HT-29 (cell line): Measurements from ENCODE around the gene QDPR. TPM values are rescaled to one million over a fixed set of nuclear protein-coding genes. Genes with fewer than 3 reads are reported as not detected.

Source experiments
- DNase-seq: peaks from one replicate; pipeline ENCODE4 v3.0.0-alpha.2; 2015; ENCODE audit warnings: low spot score
- total RNA-seq: library from RNA; depleted of rRNA; stranded (reverse); fragments of >200 nt; shearing (Covaris generic); gene quantifications from 2 replicates; pipeline ENCODE4 v1.2.3, GENCODE V29; 2014

The QDPR gene
- total RNA-seq, 1 experiment from 2014 or later = 8.8 TPM

- DNase-seq = no peak
Measured at GRCh38 chr4:17528551-17529165, 16.8 kb upstream of the QDPR start.

GRCh38 chr4:17526695-17527477, 15.0 kb upstream of the QDPR start:
- DNase-seq = no peak

GRCh38 chr4:17523662-17524061, 11.8 kb upstream of the QDPR start:
- DNase-seq = no peak

- DNase-seq = no peak
Measured at GRCh38 chr4:17521595-17521994, 9.7 kb upstream of the QDPR start.

DNA sequence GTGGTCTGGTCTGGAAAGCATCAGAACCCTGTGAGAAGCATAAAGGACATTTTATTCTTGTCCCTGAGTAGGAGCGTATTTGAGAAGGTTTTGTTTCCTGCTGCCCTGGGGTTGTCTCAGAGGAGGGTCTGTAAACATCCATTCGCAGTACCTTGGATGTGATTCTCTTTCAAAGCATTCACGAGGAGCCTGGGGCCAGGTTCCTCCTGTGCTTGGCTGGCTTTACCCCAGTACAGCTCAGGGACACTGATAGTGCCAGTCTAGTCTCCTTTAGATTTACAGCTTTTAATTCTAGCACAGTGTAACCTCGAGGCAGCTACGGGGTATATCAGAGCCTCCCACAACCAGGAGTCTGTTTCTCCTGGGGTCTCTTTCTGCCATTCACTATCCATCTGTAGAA, 5.8 kb upstream of the QDPR start:
- DNase-seq = no peak

GRCh38 chr4:17516980-17517379, 5.1 kb upstream of the QDPR start:
- DNase-seq = no peak

DNA sequence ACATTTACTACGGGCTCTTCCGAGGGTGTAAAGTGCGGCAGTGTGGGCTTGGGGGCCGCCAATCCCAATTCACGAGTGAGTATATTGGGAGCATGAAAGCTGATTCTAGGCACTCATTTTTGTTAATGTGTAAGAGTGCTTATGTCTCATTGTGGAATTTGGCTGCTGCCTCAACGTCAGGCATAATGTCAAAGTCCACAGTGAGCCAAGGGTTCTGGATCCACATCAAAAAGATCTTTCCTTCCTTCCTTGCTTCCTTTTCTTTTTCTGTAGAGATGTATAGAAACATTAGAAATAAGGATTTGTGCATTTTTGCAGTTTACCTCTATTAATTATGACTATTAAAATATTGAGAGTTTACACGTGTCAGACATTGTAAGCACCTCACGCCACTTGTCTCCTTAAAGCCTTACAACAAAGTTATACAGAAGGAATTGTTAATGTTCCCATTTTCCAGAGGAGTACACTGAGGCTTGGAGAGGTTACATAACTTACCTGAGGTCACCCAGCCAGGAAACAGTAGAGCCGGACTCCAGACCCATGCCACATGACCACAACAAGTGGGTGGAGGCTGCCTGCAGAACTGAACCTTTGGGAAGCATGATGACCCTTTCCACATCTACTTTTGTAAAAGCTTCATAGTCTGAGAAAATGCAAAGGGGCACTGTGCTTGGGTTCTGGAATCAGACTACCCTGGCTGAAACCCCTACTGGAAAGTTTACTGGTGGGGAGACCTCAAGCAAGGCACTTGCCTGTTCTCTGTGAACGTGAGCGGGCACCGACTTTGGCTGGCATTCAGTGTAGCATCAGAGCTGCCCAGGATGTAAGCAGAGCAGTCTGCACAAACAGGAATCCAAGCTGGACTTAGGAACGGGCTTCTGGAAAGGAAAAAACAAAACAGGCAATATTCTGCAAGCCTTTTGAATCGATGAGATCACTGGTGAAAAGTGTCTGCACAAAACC, 3.8 kb upstream of the QDPR start:
- DNase-seq = no peak

DNA sequence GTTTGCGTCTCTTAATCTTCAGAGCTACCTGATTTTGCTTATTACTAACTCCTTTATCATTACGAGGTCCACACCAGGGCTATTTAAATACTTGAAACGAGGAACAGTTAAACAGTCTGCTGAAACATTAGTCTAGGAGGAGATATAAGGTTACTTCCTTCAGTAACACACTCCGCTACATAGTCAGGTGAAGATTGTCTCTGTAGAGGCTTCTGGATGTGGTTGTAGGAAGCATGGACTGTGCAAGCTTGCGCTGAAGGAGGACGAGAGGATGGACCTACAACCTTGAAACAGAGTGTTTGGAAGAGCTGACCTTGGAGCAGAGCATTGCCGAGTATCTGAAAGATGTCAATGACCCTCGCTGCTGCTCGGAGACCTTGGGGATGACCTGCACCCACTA, 3.0 kb upstream of the QDPR start, which contains the start of gene CLRN2:
Gene CLRN2 (plus strand): TSS at position 301 of the 400 bp plus-strand sequence. CDS start 102 bp downstream, outside the sequence.
- no peak for DNase-seq

DNA sequence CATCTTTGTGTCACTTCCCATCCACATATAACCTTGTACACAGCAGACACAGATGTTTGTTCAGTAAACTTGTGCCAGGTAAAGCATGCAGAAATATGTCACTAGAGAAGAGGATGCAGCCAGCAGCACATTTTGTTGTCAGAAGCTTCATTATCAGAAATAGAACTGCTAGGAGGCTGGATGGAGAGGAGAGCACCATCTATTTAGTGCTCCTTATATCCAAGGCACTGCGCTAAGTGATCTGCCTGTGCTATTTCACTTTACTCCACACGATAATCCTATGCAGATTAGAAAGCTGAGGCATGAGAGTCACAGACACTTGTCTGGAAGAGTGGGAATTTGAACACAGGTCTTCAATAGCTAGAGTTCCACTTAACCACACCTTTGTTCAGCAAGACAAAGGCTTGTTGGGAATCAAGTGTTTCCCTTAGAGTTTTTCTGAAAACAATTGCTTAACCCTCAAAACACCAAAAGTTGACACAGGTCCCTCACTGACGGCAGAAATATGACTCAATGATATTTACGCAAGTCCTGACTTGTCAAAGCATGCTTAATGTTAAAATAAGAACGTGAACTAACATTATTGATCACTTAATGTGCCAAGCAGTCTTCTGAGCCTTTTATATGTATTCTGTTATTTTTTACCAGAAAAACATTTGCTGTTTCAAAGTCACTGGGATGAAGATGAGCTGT, 1.2 kb upstream of the QDPR start:
- no peak for DNase-seq

DNA sequence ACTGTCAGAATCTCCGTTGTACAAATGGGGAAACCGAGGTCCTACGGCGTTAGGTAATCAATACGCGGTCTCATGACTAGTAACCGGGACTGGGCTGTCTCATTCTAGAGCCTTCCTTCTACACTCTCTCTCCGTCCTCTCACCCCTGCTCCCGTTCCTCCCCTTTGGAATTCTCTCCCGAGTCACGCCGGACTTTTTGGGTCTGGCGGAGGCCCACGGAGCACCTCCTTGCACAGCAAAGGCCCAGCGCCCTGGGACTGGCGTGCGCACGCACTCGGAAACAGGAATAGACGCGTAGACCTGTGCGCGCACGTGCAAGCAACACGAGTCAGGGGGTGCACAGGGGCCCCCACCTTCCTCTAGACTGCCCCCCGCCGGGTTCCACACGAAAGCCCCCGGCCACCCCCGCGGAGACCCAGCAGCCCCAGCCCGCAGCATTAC, 361 bp downstream of the QDPR start:
- peak; percentile 9 for DNase-seq

DNA sequence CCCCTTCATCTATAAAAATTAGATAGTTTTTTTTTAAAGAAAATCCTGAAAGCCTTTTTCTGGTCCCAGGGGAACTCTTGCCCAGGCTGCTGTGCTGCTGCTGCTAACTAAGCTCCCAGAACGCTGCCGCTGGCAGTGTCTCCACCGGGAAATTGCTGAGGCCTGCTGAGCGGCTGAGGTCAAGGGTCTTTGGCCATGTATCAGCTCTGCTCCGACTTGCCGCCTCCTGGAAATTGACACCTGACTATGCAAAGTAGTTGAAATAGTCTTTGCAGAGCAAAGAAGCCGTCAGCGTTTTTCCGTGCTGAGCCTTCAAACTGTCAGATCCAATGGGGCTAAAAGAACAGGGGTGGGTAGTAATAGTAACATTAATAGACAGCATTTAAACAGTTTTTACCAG, 839 bp downstream of the QDPR start:
- DNase-seq = no peak

DNA sequence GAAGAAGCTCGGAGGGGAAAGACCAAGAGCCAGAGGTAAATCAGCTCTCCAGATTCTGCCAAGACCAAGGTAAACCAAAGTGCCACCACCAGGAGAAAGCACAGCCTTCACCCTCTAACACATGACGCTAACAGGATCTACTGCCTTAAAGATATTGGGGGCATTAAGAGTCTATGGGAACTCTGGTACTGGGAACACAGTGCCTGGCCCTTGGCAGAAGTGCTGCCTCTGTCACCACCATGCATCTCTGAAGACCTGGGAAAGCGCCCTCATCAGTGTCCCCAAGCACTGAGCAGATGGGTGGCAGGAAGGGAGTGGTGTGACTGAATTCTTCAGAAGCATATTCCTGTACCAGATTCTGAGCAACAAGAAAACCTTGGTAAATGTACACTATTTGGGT, 1.3 kb downstream of the QDPR start:
- DNase-seq = no peak

DNA sequence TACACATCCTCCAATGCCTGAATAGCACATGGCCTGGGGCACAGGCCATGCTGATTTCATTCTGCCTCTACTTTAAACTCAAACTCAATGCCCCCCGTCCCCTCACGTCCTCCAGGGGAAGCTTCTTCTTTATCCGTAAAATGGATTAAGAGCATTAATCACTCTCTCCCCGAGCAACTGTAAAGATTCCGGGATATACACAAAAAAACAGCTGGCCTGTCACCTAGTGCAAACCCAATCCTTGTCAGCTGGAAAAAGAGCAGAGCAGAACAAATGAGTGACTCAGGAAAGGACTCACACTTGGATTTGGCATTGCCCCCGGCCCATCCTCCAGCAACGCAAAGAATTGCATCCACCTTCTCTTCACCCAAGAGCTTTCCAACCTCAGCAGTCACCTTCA, 7.8 kb downstream of the QDPR start:
- no peak for DNase-seq

GRCh38 chr4:17502756-17503155, 9.1 kb downstream of the QDPR start:
- DNase-seq = no peak

DNA sequence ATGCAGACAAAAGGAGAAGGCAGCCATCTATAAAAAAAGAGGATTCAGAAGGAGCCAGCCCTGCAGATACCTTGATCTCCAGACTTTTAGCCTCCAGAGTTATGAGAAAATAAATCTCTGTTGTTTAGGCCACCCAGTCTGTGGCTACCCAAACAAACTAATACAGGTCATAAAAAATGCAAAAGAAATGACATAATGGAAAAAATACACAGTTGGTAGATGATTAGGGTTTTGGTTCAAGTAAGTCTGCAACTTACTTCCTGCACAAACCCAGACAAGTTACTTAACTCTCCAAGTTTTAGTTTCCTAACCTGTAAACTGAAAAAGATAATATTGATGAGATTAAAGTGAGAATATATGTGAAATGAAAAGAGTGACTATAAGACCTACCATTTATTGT, 11.3 kb downstream of the QDPR start:
- DNase-seq = no peak

- DNase-seq = no peak
Measured at GRCh38 chr4:17497890-17498523, 13.9 kb downstream of the QDPR start.

DNA sequence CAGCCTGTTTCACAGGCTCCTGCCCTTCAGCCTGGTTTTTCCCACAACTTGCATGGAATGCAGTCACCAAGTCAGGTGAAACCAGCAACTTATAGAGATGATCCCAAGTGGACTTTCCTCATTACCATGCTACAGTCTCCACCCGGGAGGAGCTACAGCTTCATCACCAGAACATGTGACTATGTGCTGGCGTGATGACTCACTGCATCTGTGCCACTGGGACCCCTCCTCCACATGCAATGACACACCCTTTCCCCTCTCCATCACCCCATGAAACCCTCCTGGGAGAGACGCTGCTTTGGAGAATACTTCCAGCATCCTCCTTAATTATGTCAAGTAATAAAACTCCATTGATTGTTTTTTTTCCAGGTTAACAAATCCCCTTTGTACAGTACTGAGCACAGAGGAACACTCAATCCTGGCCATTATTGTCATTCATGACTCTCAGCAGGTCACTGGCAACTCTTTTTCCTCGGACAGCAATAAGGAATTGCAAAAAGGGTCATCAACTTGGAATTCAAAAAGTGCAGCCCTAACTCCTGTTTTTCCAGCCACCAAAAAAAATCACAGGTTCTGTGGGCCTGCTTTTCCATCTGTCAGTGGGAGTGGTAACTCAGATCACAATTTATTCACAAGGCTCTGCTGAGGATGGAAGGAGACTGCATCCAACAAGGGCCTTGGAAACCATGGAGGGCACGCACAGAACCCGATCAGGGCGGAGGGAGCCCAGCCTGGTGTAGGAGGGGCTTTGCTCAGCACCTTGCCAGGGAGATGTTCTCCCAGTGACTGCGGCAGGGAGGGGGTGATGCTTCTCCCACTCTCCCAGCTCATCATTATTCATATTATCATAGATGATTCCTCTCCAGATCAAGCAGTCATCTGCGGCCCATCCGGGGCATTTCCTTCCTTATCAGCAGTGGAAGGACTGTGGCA, 17.4 kb downstream of the QDPR start:
- peak; percentile 22 for DNase-seq

GRCh38 chr4:17493619-17494018, 18.3 kb downstream of the QDPR start:
- peak; percentile 36 for DNase-seq

DNA sequence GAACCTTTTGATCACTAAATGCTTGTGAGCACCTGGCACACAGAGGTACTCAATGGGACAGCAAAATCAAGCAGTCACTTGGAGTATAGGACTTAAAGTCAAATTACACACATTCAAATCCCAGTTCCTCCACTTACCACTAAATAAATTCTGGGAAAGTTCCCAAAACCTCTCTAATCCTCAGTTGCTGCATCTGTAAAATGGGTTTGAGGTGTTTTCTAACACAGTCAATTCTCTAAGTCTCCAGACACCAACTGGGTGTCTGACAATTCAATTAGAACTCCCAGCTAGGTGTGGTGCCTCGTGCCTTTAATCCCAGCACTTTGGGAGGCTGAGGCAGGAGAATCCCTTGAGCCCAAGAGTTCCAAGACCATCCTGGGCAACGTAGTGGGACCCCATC, 19.0 kb downstream of the QDPR start:
- no peak for DNase-seq
